ENCODE measurements around the gene RBPJL.

Gene RBPJL

GRCh38 chr20:45318386-45318939, 11.8 kb downstream of the RBPJL start:
- no peak for DNase-seq

- no peak for DNase-seq
Measured at GRCh38 chr20:45318948-45319347, 12.3 kb downstream of the RBPJL start.

GRCh38 chr20:45320948-45321595, 14.4 kb downstream of the RBPJL start:
- DNase-seq, result no peak

GRCh38 chr20:45322952-45323383, 16.3 kb downstream of the RBPJL start:
- DNase-seq, result peak; percentile 63

DNA sequence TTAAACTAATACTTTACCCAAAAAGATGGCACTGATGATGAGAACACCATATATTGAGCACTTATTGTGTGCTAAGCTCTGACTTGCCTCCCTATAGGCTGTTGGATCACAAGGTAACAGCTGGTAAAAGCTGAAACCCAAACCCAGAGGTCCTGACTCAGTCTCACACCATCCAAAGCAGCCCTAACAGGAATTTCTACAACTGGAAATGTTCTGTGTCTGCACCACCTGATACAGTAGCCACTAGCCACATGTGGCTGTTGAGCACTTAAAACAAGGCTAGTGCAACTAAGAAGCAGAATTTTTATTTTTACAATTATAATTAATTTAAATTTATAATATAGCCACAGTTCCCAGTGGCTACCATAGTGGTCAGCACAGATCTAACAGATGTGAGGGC, 17.1 kb downstream of the RBPJL start:
- no peak for DNase-seq

DNA sequence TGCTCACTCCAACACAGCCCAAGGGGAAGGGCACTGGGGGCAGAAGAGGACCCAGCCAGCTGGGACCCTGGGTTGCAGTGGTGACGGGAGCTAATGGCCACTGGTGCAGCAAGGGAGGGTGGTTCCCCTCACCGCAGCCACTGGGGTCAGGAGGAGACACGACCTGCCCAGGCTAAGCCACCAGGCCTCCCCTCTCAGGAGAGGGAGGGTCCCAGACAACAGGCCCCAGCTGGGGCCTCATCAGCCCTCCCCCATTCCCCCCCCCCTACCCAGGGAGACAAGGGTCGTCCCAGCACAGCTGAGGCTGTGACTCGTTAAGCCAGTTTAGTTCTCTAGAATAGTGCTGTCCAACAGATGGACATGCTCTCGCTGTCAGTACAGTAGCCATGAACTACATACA, 18.7 kb downstream of the RBPJL start:
- no peak for DNase-seq

DNA sequence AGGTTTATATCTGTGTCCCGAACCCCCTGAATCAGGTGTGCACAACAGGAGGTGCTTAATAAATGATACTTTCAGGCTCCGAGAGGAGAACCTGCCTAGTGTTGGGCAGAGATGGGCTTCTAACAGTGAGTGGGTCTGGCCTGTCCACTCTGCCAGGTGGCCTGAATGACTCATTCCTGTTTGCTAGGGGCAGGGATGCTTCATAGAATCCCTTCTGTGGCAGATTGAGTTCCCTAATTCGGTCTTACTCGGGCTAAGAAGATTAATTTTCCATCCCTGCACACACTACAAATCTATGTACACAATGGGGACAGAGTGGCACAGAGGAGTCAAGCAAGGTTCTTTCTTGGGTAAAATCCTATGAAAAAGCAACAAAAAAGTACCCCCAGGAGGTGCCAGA, 21.8 kb downstream of the RBPJL start:
- DNase-seq, result no peak

DNA sequence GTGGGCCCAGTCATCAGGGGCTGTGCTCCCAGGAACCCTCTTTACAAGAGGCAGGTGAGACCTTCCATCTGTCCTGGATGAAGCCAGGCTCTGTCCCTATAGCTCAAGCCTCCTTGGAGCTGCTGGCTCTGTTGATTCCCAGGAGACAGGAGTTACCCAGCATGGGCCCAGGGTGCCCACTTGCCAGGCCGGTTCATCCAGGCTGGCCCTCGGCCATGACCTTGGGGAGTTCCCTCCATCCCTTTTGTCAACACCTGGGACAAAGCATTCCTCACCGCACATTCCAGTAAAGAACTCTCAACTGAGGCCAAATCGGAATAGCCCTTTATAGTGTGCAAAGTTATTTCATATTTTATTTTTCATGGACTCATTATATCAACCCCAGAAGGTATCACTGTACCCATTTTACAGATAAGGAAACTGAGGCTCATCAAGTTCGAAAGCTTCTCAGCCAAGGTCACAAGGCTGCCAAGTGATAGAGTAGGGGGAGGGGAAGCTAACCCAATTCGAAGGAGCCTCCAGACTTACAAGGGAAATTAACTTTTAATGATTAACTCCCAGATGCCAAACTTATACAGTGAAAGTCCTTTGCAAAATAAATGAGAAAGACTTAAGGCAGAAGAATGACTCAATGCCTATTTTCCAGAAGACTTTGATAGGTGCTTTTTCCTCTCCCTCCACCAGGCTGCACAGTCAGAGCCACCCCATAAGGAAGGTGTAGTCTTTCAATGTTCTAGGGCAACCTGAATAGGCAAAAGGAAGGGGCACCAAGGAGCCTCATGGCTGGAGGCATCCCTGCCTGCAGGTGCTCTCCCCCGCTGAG, 23.1 kb downstream of the RBPJL start:
- no peak for DNase-seq

- no peak for DNase-seq
Measured at GRCh38 chr20:45330476-45330875, 23.8 kb downstream of the RBPJL start.

- no peak for DNase-seq
Measured at GRCh38 chr20:45336530-45337366, 30.1 kb downstream of the RBPJL start.

GRCh38 chr20:45337367-45338120, 30.9 kb downstream of the RBPJL start:
- DNase-seq, result no peak

DNA sequence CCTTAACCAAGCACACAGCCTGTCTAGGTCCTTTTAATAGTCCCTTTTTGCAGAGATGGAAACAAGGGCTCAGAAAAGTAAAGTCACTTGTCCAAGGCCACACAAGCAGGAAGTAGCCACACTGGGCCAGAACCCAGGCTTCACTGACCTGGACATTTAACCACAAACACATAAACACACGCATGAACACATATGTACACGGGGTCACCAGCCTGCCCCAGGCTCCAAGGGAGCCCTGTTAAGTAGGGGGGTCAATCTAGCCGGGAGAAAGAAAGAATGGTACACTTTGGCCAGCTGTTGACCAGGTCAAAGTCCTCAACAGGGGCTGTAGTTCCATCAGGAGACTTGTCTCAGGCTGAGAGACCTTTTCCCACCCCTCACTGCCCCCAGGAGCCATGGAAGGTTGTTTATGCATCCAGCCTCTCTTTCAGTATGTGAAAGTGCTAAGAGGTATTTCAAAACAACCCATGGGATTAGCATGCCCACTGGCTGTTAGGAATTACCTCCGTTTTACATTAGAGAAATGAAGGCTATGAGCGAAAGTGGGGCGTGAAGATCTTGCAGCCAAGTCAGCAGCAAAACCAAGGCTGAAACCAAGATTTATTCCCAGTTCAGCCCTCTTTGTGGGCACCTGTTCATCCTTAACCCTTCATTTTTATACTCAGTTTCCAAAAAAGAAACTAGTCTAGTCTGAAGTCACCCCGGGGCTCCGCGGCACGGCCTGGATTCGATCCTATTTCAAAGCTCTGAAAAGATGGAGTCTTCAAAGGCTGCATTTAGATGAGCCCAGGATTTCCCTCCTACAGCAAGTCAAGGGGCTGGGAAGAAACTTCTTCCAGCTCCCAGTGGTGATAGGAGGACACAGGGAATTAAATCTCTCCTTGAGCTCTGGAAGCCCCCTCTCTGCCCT, 31.7 kb downstream of the RBPJL start:
- no peak for DNase-seq

- DNase-seq, result no peak
Measured at GRCh38 chr20:45339084-45339483, 32.4 kb downstream of the RBPJL start.

GRCh38 chr20:45339799-45340198, 33.2 kb downstream of the RBPJL start:
- DNase-seq, result peak; percentile 43

- peak; percentile 75 for DNase-seq
Measured at GRCh38 chr20:45340236-45340847, 33.7 kb downstream of the RBPJL start.

GRCh38 chr20:45340951-45341350, 34.3 kb downstream of the RBPJL start:
- no peak for DNase-seq

- DNase-seq, result peak; percentile 50
Measured at GRCh38 chr20:45341579-45341938, 34.9 kb downstream of the RBPJL start.

- peak; percentile 89 for DNase-seq
Measured at GRCh38 chr20:45341939-45342854, 35.6 kb downstream of the RBPJL start.

GRCh38 chr20:45342855-45343531, 36.4 kb downstream of the RBPJL start:
- no peak for DNase-seq
